Right ventricle myocardium superior (tissue), 1 donor: ENCODE data around the gene RNPS1. TPM values are rescaled to one million over a fixed set of nuclear protein-coding genes. Genes with fewer than 3 reads are reported as not detected.

Experiments
- ATAC-seq: fragments of 200-7000 bp; cut with Tn5 transposase; one replicate; pipeline ENCODE4 v1.9.1; 2020; ENCODE audit warnings: mild to moderate bottlenecking; ENCODE audit not compliant: poor library complexity
- DNase-seq: peaks from one replicate; pipeline ENCODE4 v3.0.0-alpha.2; 2020
- intact Hi-C: fragments of 100-400 bp; cut with DNase I; formaldehyde crosslinking; loops from one replicate; pipeline ENCODE4 v1.11.2; 2022
- microRNA-seq: library from miRNA; unstranded; fragments of <30 nt; microRNA quantifications from one replicate; pipeline ENCODE4 v1.2.0, GENCODE V29; 2020
- total RNA-seq: library from RNA; stranded (reverse); fragmentation: NEBNext Ultra II Directional; extraction: Animal tissue kit (Norgen Biotek cat#: 25700); gene quantifications from one replicate; pipeline ENCODE4 v1.2.1, GENCODE V29; 2021
- donor health status: DM: no; HTN: yes; CAD: no; lungs with severe emphysema.

RNPS1 gene
- total RNA-seq, 1 donor from 2014 or later: 109 TPM

DNA sequence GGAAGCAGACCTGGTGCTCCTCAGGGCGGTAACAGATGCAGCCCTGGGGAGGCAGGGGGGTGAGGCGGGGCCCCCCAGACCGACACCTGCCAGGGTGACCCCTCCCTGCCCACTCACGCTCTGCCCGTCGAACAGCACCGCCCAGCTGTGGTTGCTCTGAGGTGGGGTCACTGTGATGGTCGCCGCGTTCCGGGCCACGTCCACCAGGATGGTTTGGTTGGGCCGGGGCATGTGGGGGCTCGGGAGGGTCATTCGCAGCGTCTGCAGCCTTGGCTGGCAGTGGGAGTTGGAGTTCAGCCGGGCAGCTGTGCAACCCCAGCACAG lies 58.0 kb downstream of the RNPS1 start:
- intact Hi-C loops: no loop called here

GRCh38 chr16:2209258-2210008 lies 58.5 kb downstream of the RNPS1 start:
- intact Hi-C loops: no loop called here
- no peak for ATAC-seq
- no peak for DNase-seq

More for the DNA sequence above, 58.0 kb downstream of the RNPS1 start:
- ATAC-seq (no peak), DNase-seq (no peak)

- intact Hi-C loops: no loop called here
Observed at GRCh38 chr16:2208772-2209171, 59.2 kb downstream of the RNPS1 start.

DNA sequence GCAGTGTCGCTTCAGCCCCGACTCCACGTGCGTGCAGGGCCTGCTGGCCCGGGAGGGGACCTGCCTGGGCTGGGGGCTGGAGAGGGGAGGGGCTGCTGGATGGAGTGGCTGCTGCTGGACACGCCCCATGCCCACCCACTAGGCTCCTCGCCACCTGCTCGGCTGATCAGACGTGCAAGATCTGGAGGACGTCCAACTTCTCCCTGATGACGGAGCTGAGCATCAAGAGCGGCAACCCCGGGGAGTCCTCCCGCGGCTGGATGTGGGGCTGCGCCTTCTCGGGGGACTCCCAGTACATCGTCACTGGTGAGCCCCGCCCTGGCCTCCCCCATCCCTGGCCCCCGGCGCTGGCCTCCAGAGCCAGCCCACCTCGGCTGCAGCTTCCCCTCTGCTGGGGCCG lies 59.6 kb downstream of the RNPS1 start:
- DNase-seq: no peak
- intact Hi-C loops: no loop called here
- no peak for ATAC-seq

More at GRCh38 chr16:2208772-2209171, 59.2 kb downstream of the RNPS1 start:
- DNase-seq: no peak
- no peak for ATAC-seq

GRCh38 chr16:2207872-2208271 lies 60.1 kb downstream of the RNPS1 start:
- DNase-seq (no peak), ATAC-seq (no peak)
- intact Hi-C loops: no loop called here

DNA sequence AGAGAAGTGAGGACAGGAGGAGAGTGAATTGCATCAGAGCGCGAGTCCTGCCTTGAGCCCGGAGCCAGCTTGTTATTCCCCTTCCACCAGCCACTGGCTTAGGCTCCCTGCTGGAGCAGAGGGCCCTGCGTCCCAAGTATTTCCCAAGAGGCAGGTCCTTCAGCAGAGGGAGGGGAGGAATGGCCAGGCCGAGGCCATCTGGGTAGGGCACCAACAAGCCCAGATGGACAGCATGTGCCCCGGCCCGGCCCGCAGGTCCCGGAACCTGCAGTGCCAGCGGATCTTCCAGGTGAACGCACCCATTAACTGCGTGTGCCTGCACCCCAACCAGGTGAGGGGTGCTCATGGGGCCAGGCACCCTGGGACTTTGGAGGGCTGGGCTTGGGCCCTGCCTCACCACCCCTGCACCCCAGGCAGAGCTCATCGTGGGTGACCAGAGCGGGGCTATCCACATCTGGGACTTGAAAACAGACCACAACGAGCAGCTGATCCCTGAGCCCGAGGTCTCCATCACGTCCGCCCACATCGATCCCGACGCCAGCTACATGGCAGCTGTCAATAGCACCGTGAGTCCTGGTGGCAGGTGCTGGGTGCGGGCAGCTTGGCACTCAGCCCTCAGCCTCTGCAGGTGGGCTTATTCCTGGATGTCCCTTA lies 61.0 kb downstream of the RNPS1 start:
- ATAC-seq: no peak
- intact Hi-C loops: no loop called here
- no peak for DNase-seq

- ATAC-seq (no peak), DNase-seq (no peak)
- intact Hi-C loops: no loop called here
Observed at GRCh38 chr16:2206420-2206779, 61.5 kb downstream of the RNPS1 start.

DNA sequence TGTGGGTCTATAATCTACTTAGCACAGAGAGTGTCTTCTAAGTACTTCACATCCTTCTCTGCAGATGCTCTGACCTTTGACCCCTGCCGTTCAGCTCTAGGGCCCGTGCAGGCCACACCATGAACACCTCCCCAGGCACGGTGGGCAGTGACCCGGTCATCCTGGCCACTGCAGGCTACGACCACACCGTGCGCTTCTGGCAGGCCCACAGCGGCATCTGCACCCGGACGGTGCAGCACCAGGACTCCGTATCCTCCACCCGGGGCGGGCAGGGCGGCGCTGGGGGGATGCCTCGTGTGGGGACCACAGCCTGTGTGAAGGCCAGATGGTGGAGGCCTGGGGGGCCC lies 62.0 kb downstream of the RNPS1 start:
- ATAC-seq (peak; percentile 9), DNase-seq (no peak)
- intact Hi-C loops: no loop called here

DNA sequence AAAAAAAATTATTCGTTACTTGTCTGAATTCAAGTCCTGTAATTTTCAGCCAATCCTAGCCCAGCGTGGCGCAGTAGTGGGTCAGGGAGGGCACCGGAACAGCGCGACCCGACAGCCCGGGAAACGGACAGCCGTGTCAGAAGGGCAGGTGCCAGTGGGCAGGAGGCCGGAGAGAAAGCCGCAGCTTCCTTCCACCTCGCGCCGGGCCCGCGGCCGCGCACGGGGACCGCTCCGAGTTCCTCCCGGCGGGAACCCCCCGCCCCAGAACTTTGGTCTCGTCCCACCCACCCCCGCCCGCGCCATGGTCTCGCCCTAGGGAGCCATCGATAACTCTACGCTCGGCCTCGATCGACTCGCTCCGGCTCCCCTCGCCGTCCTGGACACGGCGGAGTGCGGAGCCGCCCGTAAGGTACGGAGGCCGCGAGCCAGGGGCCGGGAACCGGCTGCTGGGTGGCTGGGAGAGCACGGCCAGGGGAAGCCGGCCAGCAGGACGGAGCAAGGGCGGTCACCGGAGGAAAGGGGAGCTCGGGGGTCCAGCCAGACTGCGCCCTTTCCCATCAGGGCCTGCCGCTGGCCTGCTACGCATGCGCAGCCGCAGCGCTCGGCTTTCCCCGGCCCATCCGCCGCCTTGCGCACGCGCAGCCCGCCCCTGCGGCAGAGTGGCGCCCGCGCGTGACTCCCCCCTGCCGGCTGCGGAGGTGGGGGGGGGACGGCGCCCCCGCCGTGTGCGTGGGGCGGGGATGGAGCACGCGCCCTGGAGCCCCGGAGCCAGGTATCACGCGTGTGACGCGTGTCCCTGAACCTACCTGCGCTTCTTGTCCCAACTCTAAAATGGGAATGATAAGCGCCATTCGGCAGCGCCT lies 62.6 kb downstream of the RNPS1 start, which contains the start of gene MLST8:
MLST8 (plus strand) TSS at position 351 of the 863 bp plus-strand sequence. CDS start 632 bp downstream, outside the sequence.
- intact Hi-C loops: no loop called here

GRCh38 chr16:2204416-2205103 lies 63.4 kb downstream of the RNPS1 start:
- no peak for DNase-seq
- intact Hi-C loops: no loop called here
- ATAC-seq: no peak

More for the DNA sequence above, 62.6 kb downstream of the RNPS1 start, which contains the start of gene MLST8:
- peak; percentile 92 for DNase-seq
- peak; percentile 91 for ATAC-seq

Small RNA genes lying within 50 kb of the gene (microRNA-seq; reads per million reads assigned to microRNA genes)
- gene MIR3677: not detected
- not detected for gene MIR4717

Other genes with a start within 250 kb of the RNPS1 start
- gene NPW, start 248.3 kb downstream of the RNPS1 start, total RNA-seq: not detected
- 258 TPM for gene NHERF2, start 241.2 kb downstream of the RNPS1 start, total RNA-seq
- 26.2 TPM for gene NTHL1, start 220.3 kb downstream of the RNPS1 start, total RNA-seq
- gene TSC2, start 220.1 kb downstream of the RNPS1 start, total RNA-seq: 67.8 TPM
- gene PKD1, start 132.2 kb downstream of the RNPS1 start, total RNA-seq: 82.8 TPM
- gene RAB26, start 119.5 kb downstream of the RNPS1 start, total RNA-seq: 0.43 TPM
- gene TRAF7, start 112.3 kb downstream of the RNPS1 start, total RNA-seq: 23.4 TPM
- gene CASKIN1, start 71.5 kb downstream of the RNPS1 start, total RNA-seq: 5.3 TPM
- 23.2 TPM for gene MLST8, start 62.7 kb downstream of the RNPS1 start, total RNA-seq
- 11.3 TPM for gene BRICD5, start 57.3 kb downstream of the RNPS1 start, total RNA-seq
- gene PGP, start 53.3 kb downstream of the RNPS1 start, total RNA-seq: 34.7 TPM
- 13.6 TPM for gene E4F1, start 44.5 kb downstream of the RNPS1 start, total RNA-seq
- 0.35 TPM for gene DNASE1L2, start 31.7 kb downstream of the RNPS1 start, total RNA-seq
- 215 TPM for gene ECI1, start 16.5 kb downstream of the RNPS1 start, total RNA-seq
- gene ABCA3, start 72.6 kb upstream of the RNPS1 start, total RNA-seq: 6.0 TPM
- gene CCNF, start 161.3 kb upstream of the RNPS1 start, total RNA-seq: 1.4 TPM
- 1.0 TPM for gene TEDC2, start 192.0 kb upstream of the RNPS1 start, total RNA-seq
- 0.19 TPM for gene NTN3, start 203.2 kb upstream of the RNPS1 start, total RNA-seq
- 11.8 TPM for gene TBC1D24, start 207.0 kb upstream of the RNPS1 start, total RNA-seq
- 129 TPM for gene ATP6V0C, start 245.8 kb upstream of the RNPS1 start, total RNA-seq